HTERT RPE-1 (cell line): ENCODE measurements around the gene COL12A1.

ENCODE experiments used
- in situ Hi-C: fragments of 300-500 bp; cut with MboI; formaldehyde crosslinking; loops from 4 replicates; pipeline ENCODE4 v1.14.3; 2020; ENCODE audit warnings: low sequenced_read_pairs

Gene COL12A1

DNA sequence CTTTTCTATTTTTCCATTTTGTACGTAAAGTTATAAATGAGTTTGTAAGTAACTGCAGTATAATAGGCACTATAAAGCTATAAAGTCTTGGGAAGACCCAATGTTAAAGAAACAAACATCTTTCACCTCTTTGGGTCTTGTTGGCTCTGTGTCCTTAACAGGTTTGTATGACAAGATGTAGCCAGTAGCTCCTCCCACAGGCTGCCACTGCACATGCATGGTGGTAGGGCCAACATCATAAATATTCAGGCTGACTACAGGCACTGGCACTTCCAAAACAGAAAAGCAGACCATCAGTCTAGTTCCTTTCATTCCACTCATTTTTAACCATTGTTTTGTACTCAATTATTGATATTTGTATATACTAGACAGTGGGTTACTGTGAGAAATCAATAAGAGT lies 59.9 kb downstream of the COL12A1 start:
- in situ Hi-C loops: no loop called here

DNA sequence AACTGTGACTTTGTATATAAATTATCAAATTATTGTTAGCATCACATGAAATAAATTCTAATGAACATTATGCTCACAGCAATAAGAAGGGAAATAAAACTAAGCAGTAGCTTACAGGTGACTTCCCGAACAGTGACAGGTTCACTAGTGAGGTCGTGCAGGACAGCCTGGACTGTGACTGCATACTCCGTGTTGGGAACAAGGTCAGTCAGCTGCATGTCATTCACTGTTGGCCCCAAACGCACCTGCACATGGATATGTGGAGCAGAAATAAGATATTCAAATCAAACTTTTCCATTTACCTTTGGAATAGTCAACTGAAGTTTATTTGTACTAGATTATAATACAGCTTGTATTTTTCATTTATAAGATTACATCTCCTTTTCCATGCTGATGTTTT lies 60.6 kb downstream of the COL12A1 start:
- in situ Hi-C loops: no loop called here

DNA sequence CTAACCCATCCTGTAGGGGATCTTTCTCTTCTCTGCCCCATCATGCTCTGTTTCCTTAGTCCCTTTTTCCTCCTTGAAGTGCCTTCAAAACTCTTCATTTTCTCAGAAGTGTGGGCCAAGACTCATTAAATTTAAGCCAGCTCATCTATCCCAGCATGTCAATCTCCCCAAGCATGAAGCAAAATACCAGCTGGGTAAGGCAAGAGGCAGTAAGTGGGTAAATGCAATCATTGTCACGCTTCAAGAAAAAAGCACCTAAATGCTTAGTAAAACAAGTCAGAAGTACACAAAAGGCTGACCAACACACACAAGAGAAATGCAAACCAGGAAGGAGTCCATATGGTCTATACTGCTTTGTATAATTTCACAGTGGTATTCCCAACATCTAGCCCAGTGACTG lies 61.5 kb downstream of the COL12A1 start:
- in situ Hi-C loops: no loop called here

DNA sequence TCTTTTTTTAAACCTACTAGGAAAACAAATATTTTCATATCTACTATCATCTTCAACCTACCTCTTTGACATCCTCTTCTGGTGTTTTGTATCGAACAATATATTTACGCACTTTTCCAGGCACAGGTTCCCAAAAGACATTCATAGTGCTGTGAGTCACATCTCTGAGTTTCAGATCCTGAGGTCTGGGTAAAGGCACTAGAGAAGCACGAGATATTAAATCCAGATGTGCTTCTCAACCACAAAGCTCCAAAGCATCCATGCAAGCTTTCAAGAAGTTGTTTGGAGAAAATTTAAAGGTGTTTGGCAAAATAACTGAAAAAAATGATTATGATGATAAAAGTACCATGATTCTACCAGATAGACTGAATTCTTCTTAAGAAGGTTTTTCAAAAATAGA lies 62.7 kb downstream of the COL12A1 start:
- in situ Hi-C loops: no loop called here

DNA sequence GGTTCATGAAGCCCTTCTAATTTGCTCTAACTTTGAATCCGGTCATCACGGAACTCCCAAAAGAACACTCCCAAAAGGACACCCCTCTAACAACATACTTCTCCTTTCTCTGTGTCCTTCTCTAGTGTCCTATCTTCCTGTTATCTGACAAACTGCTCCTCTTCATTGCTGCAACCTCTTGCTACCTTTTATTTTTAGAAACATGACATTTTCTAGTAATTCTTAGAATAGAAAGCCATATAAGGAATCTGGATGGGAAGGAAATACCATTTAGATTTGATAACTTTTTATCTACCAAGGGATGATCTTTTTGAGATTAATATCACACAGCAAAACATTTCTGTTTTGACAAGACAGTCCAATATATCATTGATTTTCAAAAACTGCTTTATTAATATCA lies 63.1 kb downstream of the COL12A1 start:
- in situ Hi-C loops: no loop called here

DNA sequence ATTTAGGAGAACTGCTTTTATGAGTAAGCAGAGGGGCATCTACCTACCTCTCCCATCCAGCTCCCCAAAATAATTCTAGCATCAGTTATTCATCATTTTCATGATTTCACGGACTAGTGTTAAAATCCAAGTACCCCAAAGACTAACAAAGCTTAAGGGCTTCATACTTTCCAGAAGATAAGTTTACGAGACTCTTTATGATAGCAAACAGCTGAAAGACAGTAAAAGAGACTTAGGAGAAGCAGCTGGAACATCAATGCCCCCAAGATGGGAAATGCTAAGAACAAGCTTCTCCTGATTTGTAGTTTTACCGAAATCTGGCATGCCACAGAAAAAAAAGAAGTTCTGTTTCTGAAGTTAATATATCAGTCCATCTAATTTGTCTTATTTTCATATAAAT lies 70.0 kb downstream of the COL12A1 start:
- in situ Hi-C loops: no loop called here

DNA sequence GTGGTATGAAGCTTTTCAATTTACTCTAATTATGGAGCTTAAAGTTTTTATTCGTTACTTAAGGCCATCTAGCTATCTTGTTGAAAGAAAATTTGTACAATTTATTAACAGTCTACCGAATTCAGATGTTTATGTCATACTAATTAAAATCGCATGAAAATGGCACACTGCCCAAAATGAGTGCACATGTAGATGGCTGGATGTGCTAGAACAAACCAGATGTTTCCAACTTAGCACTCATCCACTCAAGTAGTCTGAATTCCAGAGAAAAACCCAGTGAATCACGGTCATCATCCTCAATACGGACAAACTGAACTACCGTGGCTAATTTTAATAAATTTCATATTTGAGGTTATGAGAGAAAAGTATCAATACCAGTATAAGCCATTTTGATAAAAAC lies 70.4 kb downstream of the COL12A1 start:
- in situ Hi-C loops: no loop called here

DNA sequence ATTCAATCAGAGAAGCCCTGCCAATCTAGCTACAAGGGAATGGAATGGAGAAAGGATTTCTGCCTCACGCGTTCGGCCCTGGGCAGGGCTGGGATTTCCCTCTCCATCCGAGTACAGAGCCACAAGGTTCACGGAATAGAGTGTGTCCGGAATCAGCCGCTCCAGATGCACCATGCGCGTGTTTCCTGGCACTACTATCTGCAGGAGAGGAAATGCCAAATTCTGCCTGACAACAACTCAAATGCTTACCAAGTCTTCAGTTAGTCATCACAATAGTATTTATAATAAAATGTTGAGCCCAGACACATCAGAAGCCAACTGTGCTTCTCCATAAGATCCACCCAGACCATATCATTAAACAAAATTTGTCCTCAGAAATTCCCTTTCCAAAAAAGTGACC lies 75.1 kb downstream of the COL12A1 start:
- in situ Hi-C loops: no loop called here

DNA sequence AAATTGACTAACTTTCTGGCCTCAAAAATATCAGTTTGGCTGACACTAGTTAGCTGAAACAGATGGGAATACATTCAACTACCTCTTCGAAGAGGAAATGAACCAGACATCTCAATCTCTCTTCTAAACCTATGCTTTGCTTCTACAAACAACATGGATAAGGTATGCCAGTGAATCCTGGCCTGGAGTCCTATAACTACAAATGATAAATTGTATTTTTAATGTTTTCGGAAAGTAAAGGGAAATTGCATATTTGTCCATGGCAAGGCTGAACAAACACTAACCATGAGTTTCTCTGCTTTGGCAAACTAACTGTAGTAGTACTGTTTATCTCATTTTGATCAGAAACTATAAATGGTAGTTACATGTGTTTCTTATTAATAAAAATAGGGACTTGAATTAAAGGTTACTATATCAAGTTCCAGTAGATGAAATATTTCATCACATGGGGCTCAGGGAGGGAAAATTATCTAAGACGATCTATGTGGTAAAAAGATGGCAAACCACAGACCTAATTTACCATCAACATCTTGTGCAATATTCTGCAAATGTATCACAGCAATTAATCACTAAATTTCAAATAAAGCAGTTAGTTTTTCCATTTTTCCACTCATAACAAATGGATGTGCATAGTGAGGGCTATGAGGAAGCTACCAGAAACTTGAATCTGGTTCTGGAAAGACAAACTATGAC lies 76.8 kb downstream of the COL12A1 start:
- in situ Hi-C loops: no loop called here

DNA sequence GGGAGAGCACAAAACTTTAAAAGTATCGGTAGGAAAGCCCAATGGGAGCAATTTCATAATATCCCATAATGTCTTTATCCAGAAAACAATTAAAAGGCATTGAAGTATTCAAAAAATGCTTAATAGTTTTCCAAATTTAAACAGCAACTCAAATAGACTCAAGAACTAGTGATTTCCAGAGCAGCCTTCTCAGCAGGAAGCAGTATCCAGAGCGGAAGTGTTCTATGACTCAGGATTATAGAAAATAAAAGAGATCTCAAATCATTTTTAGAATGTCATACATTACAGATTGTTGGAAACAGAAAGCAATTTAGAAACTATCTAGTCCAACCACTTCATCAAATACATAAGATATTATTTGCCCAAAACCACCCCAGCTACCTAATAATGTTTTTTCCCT lies 79.3 kb downstream of the COL12A1 start:
- in situ Hi-C loops: no loop called here

DNA sequence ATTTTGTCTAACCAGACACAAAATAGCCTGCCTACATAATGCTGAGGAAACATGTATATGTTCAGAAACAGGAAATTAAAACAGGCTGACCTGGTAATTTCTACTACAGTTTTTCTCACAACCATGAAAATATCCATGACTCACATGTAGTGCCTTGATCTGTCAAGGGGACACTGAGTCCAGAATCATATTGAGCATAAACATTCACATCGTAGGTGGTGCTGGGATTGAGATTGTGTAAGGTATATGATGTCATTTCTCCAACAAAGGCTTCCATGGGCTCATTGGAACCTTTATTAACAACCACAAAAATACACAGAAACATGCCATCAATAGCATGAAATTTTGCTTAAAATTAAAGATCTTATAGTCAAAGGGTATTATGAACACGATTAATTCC lies 80.9 kb downstream of the COL12A1 start:
- in situ Hi-C loops: no loop called here

DNA sequence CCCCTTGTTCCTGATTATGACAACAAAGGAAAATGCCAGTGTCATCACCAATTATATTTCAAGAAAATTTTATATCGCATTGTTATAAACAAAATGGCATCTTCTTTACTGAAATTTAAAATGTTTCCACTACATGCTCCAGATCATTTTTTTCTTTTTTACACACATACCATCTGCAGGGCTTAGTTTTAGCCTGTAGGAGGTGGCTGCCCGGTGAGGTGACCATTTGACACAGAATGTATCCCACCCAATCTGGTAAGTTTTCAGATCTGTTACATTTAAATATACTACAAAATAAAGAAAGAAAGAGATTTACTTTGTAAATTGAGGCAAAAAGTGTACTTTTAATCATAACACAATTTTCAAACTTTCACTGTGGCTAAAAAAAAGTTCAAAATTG lies 81.8 kb downstream of the COL12A1 start:
- in situ Hi-C loops: no loop called here

DNA sequence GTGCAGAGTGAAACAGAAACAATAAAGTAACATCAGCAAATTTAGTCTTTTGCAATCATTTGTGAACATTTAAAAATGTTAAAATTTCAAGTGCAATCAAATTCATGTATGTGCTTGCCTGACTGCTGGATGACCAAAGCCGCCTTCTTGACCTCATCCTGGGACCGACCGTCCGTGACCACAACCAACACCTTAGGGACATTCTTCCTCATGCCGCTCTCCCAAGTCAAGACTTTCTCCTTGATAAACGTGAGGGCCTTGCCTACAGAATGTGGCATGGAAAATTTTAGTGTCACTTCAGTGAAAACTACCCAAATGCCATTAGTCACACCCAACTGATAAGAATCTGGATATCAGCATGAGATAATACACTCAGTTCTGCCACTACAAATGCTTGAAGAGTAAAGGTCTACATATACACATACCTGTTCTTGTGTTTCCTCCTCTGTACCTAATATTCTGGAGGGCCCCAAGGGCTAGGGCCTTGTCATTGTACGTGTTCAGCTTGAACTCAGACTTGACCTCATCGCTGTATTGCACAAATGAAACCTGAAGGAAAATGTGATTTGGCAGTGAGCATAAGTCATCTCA lies 86.8 kb downstream of the COL12A1 start:
- in situ Hi-C loops: no loop called here

DNA sequence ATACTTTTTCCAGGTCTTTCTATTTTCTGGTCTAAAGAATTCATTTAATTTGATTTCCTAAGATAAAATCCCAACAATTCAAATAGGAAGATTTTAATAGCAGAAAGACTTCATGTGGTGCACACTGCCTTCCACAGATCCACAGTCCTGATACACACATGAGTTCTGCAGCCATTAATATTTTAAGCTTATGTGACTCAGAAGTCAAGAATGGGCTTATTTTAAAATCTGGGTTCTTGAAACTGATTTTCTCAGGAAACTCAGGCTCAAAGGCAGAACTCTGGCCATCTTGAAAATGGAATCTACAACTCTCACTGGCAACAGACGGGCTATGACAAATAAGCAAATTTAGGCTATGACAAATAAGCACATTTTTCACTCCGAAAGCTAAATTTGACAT lies 88.2 kb downstream of the COL12A1 start:
- in situ Hi-C loops: no loop called here

DNA sequence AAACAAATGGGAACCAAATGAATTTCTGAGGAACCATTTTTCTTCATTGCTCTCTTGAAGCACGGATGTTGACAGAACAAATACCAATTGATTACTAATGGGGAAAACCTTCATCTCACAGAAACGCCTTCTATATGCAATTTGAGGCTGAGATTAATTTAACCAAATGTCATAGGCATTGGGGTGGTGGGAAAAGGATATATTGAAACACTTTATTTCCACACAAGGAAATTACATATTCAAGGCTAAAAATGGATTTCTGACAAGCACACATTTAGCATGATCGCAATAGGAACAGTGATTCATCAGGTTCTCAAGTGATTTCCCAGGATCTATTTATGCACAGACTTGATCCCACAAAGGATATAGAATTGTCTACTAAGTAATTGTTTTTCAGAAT lies 88.9 kb downstream of the COL12A1 start:
- in situ Hi-C loops: no loop called here

DNA sequence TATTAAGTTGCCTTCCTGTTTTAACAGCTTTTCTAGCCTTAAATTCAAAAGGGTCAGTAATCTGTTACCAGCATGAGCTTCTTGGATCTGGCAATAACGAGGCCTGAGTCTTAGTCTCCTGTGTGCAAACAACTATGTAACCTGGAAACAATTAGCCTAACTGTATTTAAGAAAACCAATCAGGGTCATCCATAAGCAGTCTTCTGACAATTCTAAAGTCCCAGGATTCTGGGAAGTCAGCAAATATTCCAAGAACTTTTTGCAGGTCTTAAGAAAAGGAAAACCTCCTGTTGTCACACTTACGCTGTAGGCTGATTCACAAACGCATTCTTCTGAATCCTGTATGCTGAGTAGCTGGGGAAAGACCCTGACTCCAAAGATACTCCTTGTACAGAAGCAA lies 90.4 kb downstream of the COL12A1 start:
- in situ Hi-C loops: no loop called here

DNA sequence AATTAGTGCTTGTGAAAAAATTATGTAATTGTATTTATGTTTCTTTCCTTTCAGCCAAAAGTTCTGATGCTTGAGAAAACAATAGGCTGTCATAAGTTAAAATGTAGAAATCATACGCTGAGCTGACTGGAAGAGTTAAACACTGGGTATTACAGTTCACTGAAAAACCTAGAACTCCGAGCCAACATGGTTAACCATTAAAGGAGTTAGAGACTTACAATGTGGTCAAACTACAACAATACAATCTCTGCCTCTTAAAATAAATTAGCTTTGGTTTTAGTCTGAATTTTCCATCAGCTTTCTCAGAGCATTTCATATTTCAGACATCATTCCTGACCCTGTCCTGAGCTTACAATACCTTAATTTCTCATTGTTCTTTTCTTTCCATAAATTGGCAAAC lies 91.0 kb downstream of the COL12A1 start:
- in situ Hi-C loops: no loop called here

DNA sequence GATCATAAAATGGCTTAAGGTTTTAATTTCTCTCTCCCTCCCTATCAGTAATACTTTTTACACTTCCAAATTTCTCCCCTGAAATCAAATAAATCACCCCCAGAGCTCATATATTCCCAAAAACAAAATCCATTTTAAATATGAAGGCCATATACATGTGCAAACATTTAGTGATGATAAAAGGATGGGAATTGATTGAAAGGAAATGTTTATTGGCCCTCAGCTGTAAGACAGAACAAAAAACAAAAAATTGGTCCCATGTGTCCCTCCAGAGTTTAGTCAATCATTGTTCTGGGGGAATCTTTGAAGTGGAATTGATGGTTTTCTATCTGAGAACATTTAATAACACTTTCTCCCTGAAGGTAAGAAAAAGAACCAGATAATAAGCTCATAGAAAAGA lies 91.7 kb downstream of the COL12A1 start:
- in situ Hi-C loops: no loop called here

DNA sequence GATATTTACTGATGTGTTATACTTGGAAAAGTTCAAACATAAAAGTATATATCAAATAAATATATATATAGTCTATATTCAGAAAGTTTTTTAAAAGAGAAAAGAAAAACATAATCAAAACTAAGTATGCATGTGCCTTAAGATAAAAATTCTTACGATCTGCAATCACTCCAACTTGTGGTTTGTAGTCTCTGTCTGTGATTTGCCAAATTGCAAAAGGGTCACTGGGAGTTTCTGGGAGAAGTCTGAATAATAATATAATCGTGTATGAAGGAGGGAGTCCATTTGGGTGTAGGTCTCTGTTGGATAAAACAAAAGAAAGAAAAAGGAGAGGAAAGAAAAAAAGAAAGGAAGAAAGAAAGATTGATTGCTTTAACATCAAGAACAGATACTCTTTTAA lies 92.4 kb downstream of the COL12A1 start:
- in situ Hi-C loops: no loop called here

DNA sequence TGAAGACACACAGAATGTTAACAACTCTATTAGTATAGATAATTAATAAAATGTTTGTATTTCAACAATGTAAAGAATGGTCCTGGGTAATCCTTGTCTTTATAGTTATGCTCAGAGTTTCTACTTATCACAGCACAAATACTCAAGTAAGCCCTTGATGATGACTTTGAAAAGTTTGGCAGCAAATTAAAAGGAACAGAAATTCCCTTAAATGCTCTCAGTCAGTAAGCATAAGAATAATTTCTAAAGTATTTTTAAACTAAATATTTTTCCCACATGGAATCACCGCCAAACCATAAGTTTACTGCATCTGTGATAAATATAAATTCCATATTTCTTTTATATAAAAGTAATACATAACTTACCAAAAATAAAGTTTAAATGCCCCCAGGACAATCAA lies 96.1 kb downstream of the COL12A1 start:
- in situ Hi-C loops: no loop called here

DNA sequence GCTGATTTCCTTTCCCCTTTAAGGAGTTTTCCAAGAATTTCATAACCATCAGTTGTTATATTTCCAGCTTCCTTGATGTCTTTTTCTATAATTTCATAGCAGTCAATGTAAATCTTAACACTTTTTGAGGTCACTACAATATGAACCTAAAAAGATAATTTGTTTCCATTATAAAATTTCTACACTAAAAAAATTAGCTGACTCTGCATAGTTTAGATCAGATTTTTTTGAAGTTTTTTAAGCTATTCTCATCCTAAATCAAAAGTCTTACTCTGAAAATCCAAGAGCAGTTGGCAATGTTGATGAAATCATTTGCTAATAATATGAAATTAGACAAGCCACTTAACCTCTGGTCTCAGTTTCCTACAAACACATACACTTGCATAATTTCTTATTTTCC lies 96.8 kb downstream of the COL12A1 start:
- in situ Hi-C loops: no loop called here

DNA sequence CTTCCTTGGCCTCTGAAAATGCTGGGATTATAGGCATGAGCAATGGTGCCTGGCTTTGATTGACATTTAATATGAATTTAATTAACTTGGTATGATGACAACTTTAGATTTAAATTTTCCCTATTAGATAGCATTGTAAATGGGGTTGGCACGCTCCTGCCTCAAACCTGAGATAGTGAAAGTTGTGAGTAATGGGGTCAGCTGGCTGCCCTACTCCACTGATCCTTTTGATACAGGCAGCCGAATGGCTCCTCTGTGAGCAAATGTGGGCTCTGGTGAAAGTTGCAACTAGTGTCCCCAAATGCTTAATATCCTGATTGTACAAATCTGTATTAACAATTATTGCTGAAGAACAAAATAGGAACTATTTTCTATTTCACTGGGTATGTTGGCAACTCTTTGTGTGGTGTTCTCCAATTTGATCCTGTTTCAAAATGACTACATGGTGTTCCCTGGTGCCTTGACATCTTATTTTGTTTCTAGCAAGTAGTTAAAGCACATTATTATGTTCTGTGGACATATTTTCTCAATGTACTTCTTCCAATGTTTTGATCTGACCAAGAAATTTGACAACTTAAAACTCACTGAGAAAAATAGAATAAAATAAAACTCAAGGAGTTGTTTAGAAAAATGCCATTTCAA lies 97.4 kb downstream of the COL12A1 start:
- in situ Hi-C loops: no loop called here

DNA sequence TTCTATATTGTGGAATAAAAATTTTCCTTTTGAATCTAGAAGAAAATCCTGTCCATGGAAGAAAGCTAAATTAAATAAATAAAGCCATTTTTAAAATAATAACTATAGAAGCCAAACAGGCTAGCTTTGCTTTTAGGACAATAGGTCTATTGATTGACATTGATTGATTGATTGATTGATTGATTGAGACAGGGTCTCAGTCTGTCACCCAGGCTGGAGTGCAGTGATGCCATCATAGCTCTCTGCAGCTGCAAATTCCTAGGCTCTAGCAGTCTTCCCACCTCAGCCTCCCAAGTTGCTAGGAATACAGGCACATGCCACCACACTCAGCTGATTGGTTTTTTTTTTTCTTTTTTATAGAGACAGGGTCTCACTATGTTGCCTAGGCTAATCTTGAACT lies 97.9 kb downstream of the COL12A1 start:
- in situ Hi-C loops: no loop called here
